ENCODE data around the gene RABL6.

DNA sequence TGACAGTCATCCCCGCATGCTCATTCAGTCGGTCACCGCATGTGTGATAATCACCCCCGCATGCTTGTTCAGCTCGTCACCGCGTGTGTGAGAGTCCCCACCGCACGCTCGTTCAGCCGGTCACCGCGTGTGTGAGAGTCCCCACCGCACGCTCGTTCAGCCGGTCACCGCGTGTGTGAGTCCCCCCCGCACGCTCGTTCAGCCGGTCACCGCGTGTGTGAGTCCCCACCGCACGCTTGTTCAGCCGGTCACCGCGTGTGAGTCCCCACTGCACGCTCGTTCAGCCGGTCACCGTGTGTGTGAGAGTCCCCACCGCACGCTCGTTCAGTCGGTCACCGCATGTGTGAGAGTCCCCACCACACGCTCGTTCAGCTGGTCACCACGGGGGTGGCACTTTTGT, 82.1 kb downstream of the RABL6 start:
- TF ChIP-seq, protein P1, sequence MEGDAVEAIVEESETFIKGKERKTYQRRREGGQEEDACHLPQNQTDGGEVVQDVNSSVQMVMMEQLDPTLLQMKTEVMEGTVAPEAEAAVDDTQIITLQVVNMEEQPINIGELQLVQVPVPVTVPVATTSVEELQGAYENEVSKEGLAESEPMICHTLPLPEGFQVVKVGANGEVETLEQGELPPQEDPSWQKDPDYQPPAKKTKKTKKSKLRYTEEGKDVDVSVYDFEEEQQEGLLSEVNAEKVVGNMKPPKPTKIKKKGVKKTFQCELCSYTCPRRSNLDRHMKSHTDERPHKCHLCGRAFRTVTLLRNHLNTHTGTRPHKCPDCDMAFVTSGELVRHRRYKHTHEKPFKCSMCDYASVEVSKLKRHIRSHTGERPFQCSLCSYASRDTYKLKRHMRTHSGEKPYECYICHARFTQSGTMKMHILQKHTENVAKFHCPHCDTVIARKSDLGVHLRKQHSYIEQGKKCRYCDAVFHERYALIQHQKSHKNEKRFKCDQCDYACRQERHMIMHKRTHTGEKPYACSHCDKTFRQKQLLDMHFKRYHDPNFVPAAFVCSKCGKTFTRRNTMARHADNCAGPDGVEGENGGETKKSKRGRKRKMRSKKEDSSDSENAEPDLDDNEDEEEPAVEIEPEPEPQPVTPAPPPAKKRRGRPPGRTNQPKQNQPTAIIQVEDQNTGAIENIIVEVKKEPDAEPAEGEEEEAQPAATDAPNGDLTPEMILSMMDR (IDR thresholded peaks at IDR 0.05) = no peak
- no peak for TF ChIP-seq POLR2A (IDR thresholded peaks at IDR 0.05)

Data from body of pancreas (tissue), 4 donors.